Pancreas (tissue), 10 donors: Measurements from ENCODE around the gene FGD5. TPM values are rescaled to one million over a fixed set of nuclear protein-coding genes. Genes with fewer than 3 reads are reported as not detected.

Experiments
- ATAC-seq, 4 donors: fragments of 200-7000 bp; cut with Tn5 transposase; one replicate each; pipeline versions ENCODE4 v1.8.0 to v1.9.1; 2020; ENCODE audit warnings: mild to moderate bottlenecking in 4 of 4, moderate library complexity in 4 of 4
- DNase-seq, 6 donors: peaks; one replicate each; pipeline ENCODE4 v3.0.0-alpha.2; 2020
- FAIRE-seq: peaks from 2 replicates; lab custom pipeline; 2012; peaks lifted over from hg19 to GRCh38; lab: Jason Lieb, UNC
- H3K27ac ChIP-seq, 4 donors: fragments of 200-600 bp; sonication (generic); 1 replicate in 3 of 4; 2 replicates in 1 of 4; pipeline versions ENCODE4 v1.5.0 to v1.8.0; 2020
- H3K27me3 ChIP-seq, 4 donors: fragments of 200-600 bp; one replicate each; pipeline ENCODE4 v1.8.0; 2021
- H3K36me3 ChIP-seq, 3 donors: fragments of 200-600 bp; sonication (generic) in 1 of 3; one replicate each; pipeline versions ENCODE4 v1.5.0 to v1.8.0; 2020 to 2021
- H3K4me1 ChIP-seq, 3 donors: fragments of 200-600 bp; one replicate each; pipeline ENCODE4 v1.8.0; 2021
- H3K4me3 ChIP-seq, 4 donors: fragments of 200-600 bp; sonication (generic) in 2 of 4; one replicate each; pipeline versions ENCODE4 v1.5.0 to v1.8.0; 2020 to 2021
- H3K9me3 ChIP-seq, 4 donors: fragments of 200-600 bp; one replicate each; pipeline ENCODE4 v1.8.0; 2021
- CTCF ChIP-seq, 4 donors: fragments of 200-600 bp; sonication (generic) in 3 of 4; IDR thresholded peaks; one replicate each; pipeline versions ENCODE4 v1.5.0 to v1.8.0; 2021; ENCODE audit warnings: antibody characterized with exemption in 4 of 4
- WGBS, 2 donors: extraction: QIAGEN DNeasy Blood & Tissue Kit; methylation state at CpG; one replicate each; pipeline ENCODE4 v1.1.7; 2013; 5-methylcytosine and 5-hydroxymethylcytosine counted together
- intact Hi-C, 3 donors: fragments of 100-400 bp; cut with DNase I; formaldehyde crosslinking; loops; one replicate each; pipeline versions ENCODE4 v1.11.1 to v1.14.2; 2022
- polyA plus RNA-seq, 2 donors: library from polyadenylated mRNA; stranded (reverse); fragments of 200-250 nt; gene quantifications; one replicate each; pipeline ENCODE4 v1.2.3, GENCODE V29; 2013
- total RNA-seq, 6 donors: library from RNA; stranded (reverse); fragmentation: NEBNext Ultra II Directional in 4 of 6; extraction: Animal tissue kit (Norgen Biotek cat#: 25700) in 4 of 6; gene quantifications; one replicate each; pipeline versions ENCODE4 v1.2.1 to v1.2.4, GENCODE V29; 2021 to 2023
- donor health status: healthy with polysubstance abuse.
- donor health status: DM: no; HTN: no; CAD: no; lungs with moderate emphysema.
- donor health status: DM: no; HTN: no; CAD: no.
- donor health status: control.
- donor health status: control.
- donor health status: Bipolar disorder and iron deficiency.
- donor health status: DM: yes; HTN: yes; CAD: no.
- donor health status: DM: no; HTN: no; CAD: no.
- donor health status: DM: no; HTN: no; CAD: no.
- donor health status: DM: yes; HTN: yes; CAD: no.

The FGD5 gene
- total and polyA plus RNA-seq, 8 donors, result 2.2 to 7.1 (median 3.3) TPM

- DNase-seq (no peak), ATAC-seq (peak in 1 of 4 donors; percentile 28), FAIRE-seq (no peak)
- Histone ChIP-seq H3K27ac (no peak overlapping the region), H3K36me3 (no peaks in the 10 kb centered on the region), H3K4me3 (no peak overlapping the region), H3K27me3 (peaks cover 0 to 4% (median 0%) of the 10 kb centered on the region in 4 donors), H3K4me1 (no peaks in the 10 kb centered on the region), H3K9me3 (no peaks in the 10 kb centered on the region)
- TF ChIP-seq CTCF (IDR thresholded peaks at IDR 0.05), result no peak
- intact Hi-C loops, result no loop called here
- 52 to 54% methylated on average over 7 of the region's 7 CpGs for WGBS, 2 donors
These were observed 13.7 kb upstream of the FGD5 start for GRCh38 chr3:14804835-14805780.

- DNase-seq (no peak), FAIRE-seq (no peak), ATAC-seq (no peak)
- no peaks in the 10 kb centered on the region for H3K36me3 ChIP-seq
- H3K27ac ChIP-seq, result no peak overlapping the region
- peaks cover 0 to 7% (median 0%) of the 10 kb centered on the region in 4 donors for H3K27me3 ChIP-seq
- TF ChIP-seq CTCF (IDR thresholded peaks at IDR 0.05), result no peak
- H3K4me1 ChIP-seq, result no peaks in the 10 kb centered on the region
- no peaks in the 10 kb centered on the region for H3K9me3 ChIP-seq
- WGBS, 2 donors, result 53 to 59% methylated on average over 4 of the region's 4 CpGs
- intact Hi-C loops, result no loop called here
- no peak overlapping the region for H3K4me3 ChIP-seq
These were observed 12.7 kb upstream of the FGD5 start for GRCh38 chr3:14805961-14806537.

GRCh38 chr3:14806641-14807263 is 12.0 kb upstream of the FGD5 start:
- FAIRE-seq, result no peak
- peak in 2 of 4 donors; percentile 39 to 41 for ATAC-seq
- Histone ChIP-seq H3K4me3 (no peak overlapping the region), H3K9me3 (no peaks in the 10 kb centered on the region), H3K36me3 (no peaks in the 10 kb centered on the region), H3K4me1 (no peaks in the 10 kb centered on the region), H3K27me3 (peaks cover 0 to 8% (median 0%) of the 10 kb centered on the region in 4 donors), H3K27ac (no peak overlapping the region)
- DNase-seq, result no peak
- WGBS, 2 donors, result 48 to 55% methylated on average over 8 of the region's 8 CpGs
- TF ChIP-seq CTCF (IDR thresholded peaks at IDR 0.05), result no peak
- intact Hi-C loops, result no loop called here

GRCh38 chr3:14808025-14808424 is 10.7 kb upstream of the FGD5 start:
- Histone ChIP-seq H3K9me3 (no peaks in the 10 kb centered on the region), H3K4me1 (no peaks in the 10 kb centered on the region), H3K27ac (no peak overlapping the region), H3K4me3 (no peak overlapping the region), H3K27me3 (peaks cover 0 to 8% (median 0%) of the 10 kb centered on the region in 4 donors), H3K36me3 (no peaks in the 10 kb centered on the region)
- FAIRE-seq, result no peak
- TF ChIP-seq CTCF (IDR thresholded peaks at IDR 0.05), result no peak
- intact Hi-C loops, result no loop called here
- ATAC-seq, result no peak
- no peak for DNase-seq
